ENCODE measurements around the gene PAN3. TPM values are rescaled to one million over a fixed set of nuclear protein-coding genes. Genes with fewer than 3 reads are reported as not detected.
A peak's percentile ranks its signal among the peaks of the same experiment; 100 is the strongest.
"Not testable (repeated sequence)": the region's sequence is repeated elsewhere in the genome, so short reads cannot be mapped to it uniquely, and the experiment has no call there.

PAN3 gene
- total RNA-seq, 2 experiments from 2014 or later = 26.6 to 27.3 TPM

DNA sequence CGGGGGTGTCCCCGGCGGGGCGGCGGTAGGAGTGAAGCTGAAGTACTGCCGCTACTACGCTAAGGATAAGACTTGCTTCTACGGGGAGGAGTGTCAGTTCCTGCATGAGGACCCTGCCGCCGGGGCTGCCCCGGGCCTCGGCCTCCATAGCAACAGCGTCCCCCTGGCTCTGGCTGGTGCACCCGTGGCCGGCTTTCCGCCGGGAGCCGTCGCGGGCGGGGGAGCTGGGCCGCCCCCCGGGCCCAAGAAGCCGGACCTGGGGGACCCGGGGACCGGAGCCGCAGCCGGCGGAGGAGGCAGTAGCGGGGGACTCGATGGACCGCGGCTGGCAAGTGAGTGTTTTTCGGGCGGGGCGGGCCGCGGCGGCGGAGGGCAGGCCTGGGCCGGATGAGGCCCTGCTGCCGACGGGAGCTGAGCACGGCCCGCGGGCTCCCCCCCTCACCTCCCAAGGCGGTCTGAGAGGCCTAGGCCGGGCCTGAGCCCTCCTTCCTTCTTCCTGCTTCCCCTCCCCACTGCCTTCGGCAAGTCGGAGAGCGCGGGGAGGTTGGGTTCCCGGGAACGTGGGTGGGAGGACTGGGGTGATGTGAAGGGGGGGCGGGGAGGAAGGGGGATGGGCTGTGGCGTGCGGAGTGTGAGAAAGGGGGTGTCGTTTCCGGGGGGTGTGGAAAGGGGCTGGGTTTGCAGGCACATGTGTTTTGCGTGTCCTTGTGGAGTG is 568 bp downstream of the PAN3 start:
- peaks cover 5% of the 10 kb centered on the region for H3K36me3 Mint-ChIP-seq (ENCODE audit: low read depth)
- H3K4me1 Mint-ChIP-seq = peaks cover 43% of the 10 kb centered on the region
- POLR2A ChIA-PET = interaction anchor here (1.4 kb wide), 1 partner anchor 34 kb away, joined by 3 read pairs; no protein-coding TSS in a partner anchor
- H3K4me3 Mint-ChIP-seq = peak overlapping the region; percentile 95
- H3K27ac Mint-ChIP-seq = peak overlapping the region; percentile 93
- intact Hi-C loops (cut with DNase I, micrococcal nuclease) = loop anchor here (1.0 to 10.0 kb wide), 16 partner anchors 66 to 1456 kb away; partner anchors contain the start of genes POLR1D (in 2 of the 2), POMP (in 2 of the 2), SLC46A3 (in 2 of the 2) and GTF3A (in 1 of the 2)
- no peaks in the 10 kb centered on the region for H3K27me3 Mint-ChIP-seq
- no peaks in the 10 kb centered on the region for H3K9me3 Mint-ChIP-seq (ENCODE audit: low read depth)
- peak; percentile 95 for DNase-seq
- CTCF ChIA-PET = no interaction called here
- peak; percentile 77 for ATAC-seq

DNA sequence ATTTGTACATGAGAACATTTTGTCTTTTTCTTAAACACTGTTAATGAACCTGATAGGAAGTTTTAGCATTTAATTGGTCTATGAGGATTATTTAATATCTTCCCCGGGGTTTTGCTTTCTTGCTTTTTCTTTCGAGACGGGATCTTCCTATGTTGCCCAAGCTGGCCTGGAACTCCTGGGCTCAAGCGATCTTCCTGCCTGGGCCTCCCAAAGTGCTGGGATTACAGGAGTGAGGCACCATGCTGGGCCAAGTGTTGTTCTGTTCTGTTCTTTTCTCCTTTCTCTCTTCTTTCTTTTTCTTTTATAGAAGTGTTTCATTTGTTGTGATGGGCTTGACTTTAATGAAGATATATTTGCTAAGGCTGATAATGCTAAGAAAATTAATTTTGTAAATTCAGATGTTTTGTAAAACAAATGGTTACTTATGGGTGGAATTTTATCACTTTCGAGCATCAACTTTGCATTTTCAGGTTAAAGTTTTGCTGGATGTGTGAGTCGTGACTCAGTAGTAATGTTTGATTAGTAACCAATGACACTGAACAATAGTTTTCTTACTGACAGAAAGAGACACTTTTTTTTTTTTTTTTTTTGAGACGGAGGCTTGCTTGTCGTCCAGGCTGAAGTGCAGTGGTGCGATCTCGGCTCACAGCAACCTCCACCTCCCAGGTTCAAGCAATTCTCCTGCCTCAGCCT is 2.2 kb downstream of the PAN3 start:
- Mint-ChIP-seq H3K27me3 (no peaks in the 10 kb centered on the region), H3K36me3 (ENCODE audit: low read depth) (peaks cover 8% of the 10 kb centered on the region), H3K9me3 (ENCODE audit: low read depth) (no peaks in the 10 kb centered on the region), H3K4me1 (peaks cover 49% of the 10 kb centered on the region), H3K4me3 (peak overlapping the region; percentile 95), H3K27ac (peak overlapping the region; percentile 93)
- ATAC-seq (no peak), DNase-seq (peak; percentile 11)
- ChIA-PET CTCF (no interaction called here), POLR2A (interaction anchor here (1.4 kb wide), 1 partner anchor 32 kb away, joined by 3 read pairs; no protein-coding TSS in a partner anchor)
- intact Hi-C loops (cut with DNase I, micrococcal nuclease) = no loop called here

DNA sequence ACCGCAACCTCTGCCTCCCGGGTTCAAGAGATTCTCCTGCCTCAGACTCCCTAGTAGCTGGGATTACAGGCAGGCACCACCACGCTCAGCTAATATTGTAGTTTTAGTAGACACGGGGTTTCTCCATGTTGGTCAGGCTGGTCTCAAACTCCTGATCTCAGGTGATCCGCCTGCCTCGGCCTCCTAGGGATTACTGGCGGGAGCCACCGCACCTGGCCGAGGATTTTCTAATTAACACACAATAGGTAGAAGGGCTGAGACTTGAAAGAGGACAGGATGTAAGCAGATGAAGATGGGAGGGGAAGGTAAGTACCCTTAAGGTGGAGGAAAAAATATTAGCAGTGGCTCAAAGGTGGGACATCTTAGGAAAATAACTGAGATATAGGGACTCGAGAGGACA is 3.2 kb downstream of the PAN3 start:
- ATAC-seq; H3K27me3 Mint-ChIP-seq; H3K9me3 Mint-ChIP-seq (ENCODE audit: low read depth); H3K36me3 Mint-ChIP-seq (ENCODE audit: low read depth); POLR2A ChIA-PET; DNase-seq; CTCF ChIA-PET; intact Hi-C loops (cut with DNase I, micrococcal nuclease): not testable (repeated sequence)
- peaks cover 46% of the 10 kb centered on the region for H3K4me1 Mint-ChIP-seq
- peak overlapping the region; percentile 28 for H3K27ac Mint-ChIP-seq
- peak overlapping the region; percentile 39 for H3K4me3 Mint-ChIP-seq

DNA sequence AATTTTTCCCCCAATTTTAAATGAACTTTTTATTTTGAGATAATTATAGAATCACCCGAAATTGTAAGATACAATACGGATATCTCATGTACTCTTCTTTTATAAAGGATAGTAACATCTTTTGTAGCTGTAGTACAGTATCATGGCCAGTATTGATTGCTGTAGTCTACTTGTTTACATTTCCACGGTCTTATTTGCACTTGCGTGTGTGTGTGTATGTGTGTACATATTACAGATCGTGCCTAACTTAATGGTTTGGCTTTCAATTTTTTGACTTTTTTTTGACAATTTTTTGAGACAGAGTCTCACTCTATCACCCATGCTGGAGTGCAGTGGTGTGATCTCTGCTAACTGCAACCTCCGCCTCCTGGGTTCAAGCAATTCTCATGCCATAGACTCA is 6.7 kb downstream of the PAN3 start:
- peaks cover 65% of the 10 kb centered on the region for H3K4me1 Mint-ChIP-seq
- CTCF ChIA-PET = interaction anchor here (1.1 to 1.3 kb wide), 3 partner anchors 12 to 46 kb away, joined by 3 read pairs; no protein-coding TSS in a partner anchor
- H3K36me3 Mint-ChIP-seq (ENCODE audit: low read depth) = peaks cover 12% of the 10 kb centered on the region
- POLR2A ChIA-PET = no interaction called here
- H3K27ac Mint-ChIP-seq = no peak overlapping the region
- no peaks in the 10 kb centered on the region for H3K9me3 Mint-ChIP-seq (ENCODE audit: low read depth)
- ATAC-seq (no peak), DNase-seq (no peak)
- intact Hi-C loops (cut with DNase I, micrococcal nuclease) = no loop called here
- H3K27me3 Mint-ChIP-seq = no peaks in the 10 kb centered on the region
- H3K4me3 Mint-ChIP-seq = no peak overlapping the region

DNA sequence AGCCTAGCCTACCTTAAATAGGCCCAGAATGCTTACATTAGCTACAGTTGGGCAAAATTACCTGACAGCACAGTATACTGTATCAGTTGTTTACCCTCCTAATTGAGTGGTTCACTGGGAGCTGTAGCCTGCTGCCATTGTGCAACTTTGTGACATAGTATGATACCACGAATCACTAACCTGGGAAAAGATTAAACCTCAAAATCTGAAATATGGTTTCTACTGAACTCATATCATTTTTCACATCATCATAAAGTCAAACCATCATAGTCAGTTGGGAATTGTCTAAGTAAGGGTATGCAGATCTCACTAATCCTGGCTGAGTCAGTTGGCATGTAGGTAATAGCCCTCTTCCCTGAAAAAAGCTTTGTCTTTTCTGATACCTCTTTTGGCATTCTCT is 9.2 kb downstream of the PAN3 start:
- intact Hi-C loops (cut with DNase I, micrococcal nuclease) = loop anchor here in 1 of 2 experiments (2.0 kb wide), 1 partner anchor 57 kb away; no protein-coding TSS in a partner anchor
- ChIA-PET CTCF (interaction anchor here (0.6 to 1.5 kb wide), 3 partner anchors 9 to 721 kb away, joined by 3 to 7 read pairs (median 6); no protein-coding TSS in a partner anchor), POLR2A (interaction anchor here (0.5 to 1.6 kb wide), 4 partner anchors 10 to 410 kb away, joined by 3 to 4 read pairs (median 4); partner anchors contain the start of gene PAN3)
- peak; percentile 84 for ATAC-seq
- Mint-ChIP-seq H3K9me3 (ENCODE audit: low read depth) (no peaks in the 10 kb centered on the region), H3K27ac (no peak overlapping the region), H3K27me3 (no peaks in the 10 kb centered on the region), H3K4me3 (no peak overlapping the region), H3K36me3 (ENCODE audit: low read depth) (peaks cover 12% of the 10 kb centered on the region), H3K4me1 (peaks cover 52% of the 10 kb centered on the region)
- DNase-seq = peak; percentile 17

DNA sequence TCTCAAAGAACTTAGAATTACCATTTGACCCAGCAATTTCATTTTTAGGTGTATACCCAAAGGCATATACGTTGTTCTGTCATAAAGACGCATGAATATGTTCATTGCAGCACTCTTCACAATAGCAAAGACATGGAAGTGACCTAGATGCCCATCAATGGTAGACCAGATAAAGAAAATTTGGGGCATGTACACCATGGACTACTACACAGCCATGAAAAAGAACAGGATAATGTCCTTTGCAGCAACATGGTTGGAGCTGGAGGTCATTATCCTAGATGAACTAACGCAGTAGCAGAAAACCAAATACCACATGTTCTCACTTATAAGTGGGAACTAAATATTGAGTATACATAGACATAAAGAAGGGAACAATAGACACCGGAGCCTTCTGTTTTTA is 20.7 kb downstream of the PAN3 start:
- ChIA-PET POLR2A (no interaction called here), CTCF (no interaction called here)

DNA sequence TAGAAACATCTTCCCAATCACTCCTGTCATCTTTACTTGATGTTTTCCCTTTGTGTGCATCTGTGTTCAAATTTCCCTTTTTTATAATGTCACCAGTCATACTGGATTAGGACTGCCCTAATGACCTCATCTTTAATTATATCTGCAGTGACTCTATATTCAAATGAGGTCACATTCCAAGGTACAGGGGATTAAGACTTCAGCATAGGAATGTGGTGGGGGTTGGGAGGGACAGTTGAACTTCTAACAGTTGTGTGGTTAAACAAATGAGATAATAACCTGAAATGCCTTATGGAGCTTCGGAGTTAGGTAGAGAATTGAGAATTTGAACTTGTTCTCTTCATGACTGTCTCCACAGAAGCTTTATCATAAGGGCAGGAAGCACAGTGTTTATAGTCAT is 23.0 kb downstream of the PAN3 start:
- Mint-ChIP-seq H3K27ac (no peak overlapping the region), H3K27me3 (no peaks in the 10 kb centered on the region), H3K4me1 (peaks cover 52% of the 10 kb centered on the region), H3K36me3 (ENCODE audit: low read depth) (peaks cover 25% of the 10 kb centered on the region), H3K4me3 (no peak overlapping the region), H3K9me3 (ENCODE audit: low read depth) (peaks cover 12% of the 10 kb centered on the region)
- ChIA-PET POLR2A (no interaction called here), CTCF (interaction anchor here (0.7 to 1.1 kb wide), 3 partner anchors 14 to 80 kb away, joined by 3 read pairs; no protein-coding TSS in a partner anchor)
- no peak for ATAC-seq
- intact Hi-C loops (cut with DNase I, micrococcal nuclease) = no loop called here
- DNase-seq = no peak

More for the DNA sequence above, 20.7 kb downstream of the PAN3 start:
- H3K4me1 Mint-ChIP-seq = peaks cover 42% of the 10 kb centered on the region
- H3K27ac Mint-ChIP-seq = no peak overlapping the region
- peaks cover 12% of the 10 kb centered on the region for H3K9me3 Mint-ChIP-seq (ENCODE audit: low read depth)
- DNase-seq (no peak), ATAC-seq (no peak)
- H3K36me3 Mint-ChIP-seq (ENCODE audit: low read depth) = peaks cover 29% of the 10 kb centered on the region
- intact Hi-C loops (cut with DNase I, micrococcal nuclease) = no loop called here
- H3K4me3 Mint-ChIP-seq = no peak overlapping the region
- H3K27me3 Mint-ChIP-seq = no peaks in the 10 kb centered on the region

DNA sequence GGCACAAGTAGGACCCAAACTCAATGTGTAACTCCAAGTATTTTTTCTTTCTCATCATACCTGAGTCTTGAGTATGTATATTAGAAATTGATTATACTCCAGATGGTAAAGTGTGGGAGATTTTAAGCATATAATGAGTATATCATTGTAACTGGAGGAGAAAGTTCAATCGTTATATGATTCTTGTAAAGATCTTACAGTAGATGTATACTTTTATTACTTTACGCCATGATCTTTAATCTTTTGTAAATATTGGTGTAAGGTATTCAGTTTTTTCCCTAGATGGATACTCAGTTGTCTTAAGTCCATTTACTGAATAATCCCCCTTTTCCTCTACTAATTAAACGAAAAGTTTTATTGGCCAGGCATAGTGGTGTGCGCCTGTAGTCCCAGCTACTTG is 25.2 kb downstream of the PAN3 start:
- Mint-ChIP-seq H3K9me3 (ENCODE audit: low read depth) (no peaks in the 10 kb centered on the region), H3K4me1 (peaks cover 47% of the 10 kb centered on the region), H3K36me3 (ENCODE audit: low read depth) (peaks cover 7% of the 10 kb centered on the region), H3K27me3 (no peaks in the 10 kb centered on the region), H3K4me3 (no peak overlapping the region), H3K27ac (no peak overlapping the region)
- ChIA-PET CTCF (no interaction called here), POLR2A (no interaction called here)
- DNase-seq (no peak), ATAC-seq (no peak)
- intact Hi-C loops (cut with DNase I, micrococcal nuclease) = no loop called here

DNA sequence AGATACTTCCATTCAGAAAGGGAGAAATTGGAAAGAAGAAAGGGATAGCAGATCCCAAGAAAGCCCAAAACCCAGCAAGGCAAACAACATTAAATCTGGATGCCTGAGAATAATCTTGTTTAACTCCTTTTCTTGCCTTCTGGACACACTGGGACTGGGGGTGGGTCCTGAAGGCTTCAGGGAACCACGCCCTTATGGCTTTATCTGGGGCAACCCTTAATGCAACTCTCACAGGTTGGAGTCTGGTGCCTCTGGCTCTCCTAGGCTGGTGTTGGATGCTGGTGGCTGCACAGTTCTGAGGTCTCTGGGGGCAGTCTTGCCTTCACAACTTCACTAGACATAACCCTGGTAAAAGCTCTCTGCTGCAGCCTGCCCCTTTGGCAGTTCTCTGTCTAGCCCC is 27.9 kb downstream of the PAN3 start:
- ATAC-seq (no peak), DNase-seq (no peak)
- intact Hi-C loops (cut with DNase I, micrococcal nuclease) = no loop called here
- Mint-ChIP-seq H3K4me1 (peaks cover 34% of the 10 kb centered on the region), H3K9me3 (ENCODE audit: low read depth) (no peaks in the 10 kb centered on the region), H3K27me3 (no peaks in the 10 kb centered on the region), H3K4me3 (no peak overlapping the region), H3K36me3 (ENCODE audit: low read depth) (peaks cover 11% of the 10 kb centered on the region), H3K27ac (no peak overlapping the region)
- ChIA-PET POLR2A (no interaction called here), CTCF (interaction anchor here (0.5 kb wide), 1 partner anchor 779 kb away, joined by 3 read pairs; no protein-coding TSS in a partner anchor)

DNA sequence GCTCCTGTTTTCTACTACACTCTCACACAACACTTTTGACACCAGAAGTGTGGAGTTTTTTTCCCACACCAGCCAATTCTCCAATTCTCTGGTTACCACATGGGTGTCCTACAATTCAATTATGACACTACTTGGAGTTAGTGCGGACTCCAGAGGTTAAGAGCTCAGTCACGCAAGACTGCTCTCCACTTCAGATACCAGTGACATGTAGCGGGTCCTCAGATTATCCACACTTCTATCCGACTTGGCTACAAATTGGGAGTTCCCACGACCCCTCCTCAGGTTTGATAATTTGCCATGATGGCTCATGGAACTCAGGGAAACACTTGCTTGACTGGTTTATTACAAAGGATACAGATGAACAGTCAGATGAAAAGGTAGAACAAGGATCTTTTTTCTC is 32.9 kb downstream of the PAN3 start:
- POLR2A ChIA-PET = no interaction called here
- intact Hi-C loops (cut with DNase I, micrococcal nuclease) = no loop called here
- ATAC-seq (no peak), DNase-seq (no peak)
- H3K36me3 Mint-ChIP-seq (ENCODE audit: low read depth) = peaks cover 13% of the 10 kb centered on the region
- H3K27ac Mint-ChIP-seq = no peak overlapping the region
- H3K27me3 Mint-ChIP-seq = no peaks in the 10 kb centered on the region
- H3K4me3 Mint-ChIP-seq = no peak overlapping the region
- no peaks in the 10 kb centered on the region for H3K9me3 Mint-ChIP-seq (ENCODE audit: low read depth)
- CTCF ChIA-PET = no interaction called here
- peaks cover 32% of the 10 kb centered on the region for H3K4me1 Mint-ChIP-seq

DNA sequence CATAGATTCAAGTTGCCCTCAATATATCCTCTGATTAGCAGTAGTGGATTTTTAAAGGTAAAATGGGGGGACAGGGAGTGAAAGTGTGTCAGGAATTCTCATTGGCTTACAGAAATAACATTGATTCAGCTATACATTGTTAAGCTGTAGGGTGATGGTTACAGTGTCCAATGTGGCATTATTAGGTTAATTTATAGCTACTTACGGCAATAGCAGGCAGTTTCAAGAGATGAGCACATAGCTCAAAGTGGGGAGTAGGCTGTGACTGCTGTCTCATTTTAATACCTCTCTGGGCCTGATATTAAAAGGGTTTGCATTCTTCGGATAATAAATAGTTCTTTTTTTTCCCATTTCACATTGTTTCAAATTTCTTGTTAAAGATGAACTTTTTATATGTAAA is 34.6 kb downstream of the PAN3 start:
- CTCF ChIA-PET = interaction anchor here (0.5 kb wide), 1 partner anchor 24 kb away, joined by 3 read pairs; no protein-coding TSS in a partner anchor

More for the DNA sequence above, 34.6 kb downstream of the PAN3 start:
- H3K9me3 Mint-ChIP-seq (ENCODE audit: low read depth) = no peaks in the 10 kb centered on the region
- no peak for DNase-seq
- peaks cover 20% of the 10 kb centered on the region for H3K36me3 Mint-ChIP-seq (ENCODE audit: low read depth)
- H3K4me3 Mint-ChIP-seq = no peak overlapping the region
- POLR2A ChIA-PET = interaction anchor here (0.5 to 1.0 kb wide), 2 partner anchors 33 to 47 kb away, joined by 3 to 8 read pairs; no protein-coding TSS in a partner anchor
- no peak overlapping the region for H3K27ac Mint-ChIP-seq
- H3K4me1 Mint-ChIP-seq = peaks cover 29% of the 10 kb centered on the region
- no peak for ATAC-seq
- intact Hi-C loops (cut with DNase I, micrococcal nuclease) = no loop called here
- H3K27me3 Mint-ChIP-seq = no peaks in the 10 kb centered on the region
